ENCODE data around the gene LDLRAD3. TPM values are rescaled to one million over a fixed set of nuclear protein-coding genes. Genes with fewer than 3 reads are reported as not detected.

Gene LDLRAD3
- total RNA-seq, 1 donor from 2014 or later, result 14.9 TPM

- no peak for TF ChIP-seq EZH2 (IDR thresholded peaks at IDR 0.05; ENCODE audit: insufficient read depth, low read length)
- TF ChIP-seq CTCF (IDR thresholded peaks at IDR 0.05; ENCODE audit: insufficient read depth, low read depth, low read length), result no peak
- Mint-ChIP-seq H3K9me3 (ENCODE audit: unreplicated experiment) (no peaks in the 10 kb centered on the region), H3K27ac (ENCODE audit: unreplicated experiment) (no peak overlapping the region), H3K36me3 (ENCODE audit: low read depth, unreplicated experiment) (peaks cover 14% of the 10 kb centered on the region), H3K4me1 (ENCODE audit: low read depth, unreplicated experiment) (peaks cover 14% of the 10 kb centered on the region), H3K4me3 (ENCODE audit: unreplicated experiment) (no peak overlapping the region), H3K27me3 (ENCODE audit: low read depth, unreplicated experiment) (no peaks in the 10 kb centered on the region)
- Histone ChIP-seq H3K36me3 (ENCODE audit: insufficient read depth, low read length) (no peaks in the 10 kb centered on the region), H3K27ac (ENCODE audit: low read depth, low read length) (no peak overlapping the region), H4K20me1 (ENCODE audit: insufficient read depth, low read length) (no peaks in the 10 kb centered on the region), H3K4me3 (ENCODE audit: insufficient read depth, low read depth, low read length) (no peak overlapping the region), H3K4me1 (ENCODE audit: insufficient read depth, low read length) (no peaks in the 10 kb centered on the region), H2AFZ (ENCODE audit: low read depth, low read length) (no peak overlapping the region), H3K9ac (ENCODE audit: low read length) (no peak overlapping the region), H3K9me3 (ENCODE audit: insufficient read depth, low read depth, low read length) (no peaks in the 10 kb centered on the region), H3K79me2 (ENCODE audit: insufficient read depth, low read length) (no peaks in the 10 kb centered on the region), H3K27me3 (ENCODE audit: insufficient read depth, low read length) (no peaks in the 10 kb centered on the region), H3K4me2 (ENCODE audit: low read length) (no peak overlapping the region)
- DNase-seq (ENCODE audit: low read depth) (no peak), FAIRE-seq (no peak)
Measured at GRCh38 chr11:36196411-36196998, 252.6 kb downstream of the LDLRAD3 start.

- Histone ChIP-seq H3K27me3 (ENCODE audit: insufficient read depth, low read length) (no peaks in the 10 kb centered on the region), H3K4me3 (ENCODE audit: insufficient read depth, low read depth, low read length) (no peak overlapping the region), H3K36me3 (ENCODE audit: insufficient read depth, low read length) (no peaks in the 10 kb centered on the region), H3K9me3 (ENCODE audit: insufficient read depth, low read depth, low read length) (no peaks in the 10 kb centered on the region), H3K4me2 (ENCODE audit: low read length) (no peak overlapping the region), H3K9ac (ENCODE audit: low read length) (no peak overlapping the region), H3K27ac (ENCODE audit: low read depth, low read length) (no peak overlapping the region), H2AFZ (ENCODE audit: low read depth, low read length) (no peak overlapping the region), H4K20me1 (ENCODE audit: insufficient read depth, low read length) (no peaks in the 10 kb centered on the region), H3K79me2 (ENCODE audit: insufficient read depth, low read length) (no peaks in the 10 kb centered on the region), H3K4me1 (ENCODE audit: insufficient read depth, low read length) (no peaks in the 10 kb centered on the region)
- peaks cover 3% of the 10 kb centered on the region for H3K9me3 Mint-ChIP-seq (ENCODE audit: unreplicated experiment)
- peaks cover 18% of the 10 kb centered on the region for H3K36me3 Mint-ChIP-seq (ENCODE audit: low read depth, unreplicated experiment)
- H3K4me1 Mint-ChIP-seq (ENCODE audit: low read depth, unreplicated experiment), result peaks cover 4% of the 10 kb centered on the region
- no peak overlapping the region for H3K4me3 Mint-ChIP-seq (ENCODE audit: unreplicated experiment)
- TF ChIP-seq EZH2 (IDR thresholded peaks at IDR 0.05; ENCODE audit: insufficient read depth, low read length) (no peak), CTCF (IDR thresholded peaks at IDR 0.05; ENCODE audit: insufficient read depth, low read depth, low read length) (no peak)
- H3K27me3 Mint-ChIP-seq (ENCODE audit: low read depth, unreplicated experiment), result no peaks in the 10 kb centered on the region
- no peak overlapping the region for H3K27ac Mint-ChIP-seq (ENCODE audit: unreplicated experiment)
- DNase-seq (ENCODE audit: low read depth) (no peak), FAIRE-seq (no peak)
Measured at GRCh38 chr11:36201411-36201810, 257.5 kb downstream of the LDLRAD3 start.

GRCh38 chr11:36205536-36205935, 261.7 kb downstream of the LDLRAD3 start:
- Mint-ChIP-seq H3K27ac (ENCODE audit: unreplicated experiment) (no peak overlapping the region), H3K4me1 (ENCODE audit: low read depth, unreplicated experiment) (no peaks in the 10 kb centered on the region), H3K27me3 (ENCODE audit: low read depth, unreplicated experiment) (no peaks in the 10 kb centered on the region), H3K36me3 (ENCODE audit: low read depth, unreplicated experiment) (peaks cover 11% of the 10 kb centered on the region), H3K9me3 (ENCODE audit: unreplicated experiment) (peaks cover 3% of the 10 kb centered on the region), H3K4me3 (ENCODE audit: unreplicated experiment) (no peak overlapping the region)
- Histone ChIP-seq H2AFZ (ENCODE audit: low read depth, low read length) (no peak overlapping the region), H3K9me3 (ENCODE audit: insufficient read depth, low read depth, low read length) (no peaks in the 10 kb centered on the region), H3K4me3 (ENCODE audit: insufficient read depth, low read depth, low read length) (no peak overlapping the region), H4K20me1 (ENCODE audit: insufficient read depth, low read length) (no peaks in the 10 kb centered on the region), H3K36me3 (ENCODE audit: insufficient read depth, low read length) (no peaks in the 10 kb centered on the region), H3K27ac (ENCODE audit: low read depth, low read length) (no peak overlapping the region), H3K27me3 (ENCODE audit: insufficient read depth, low read length) (no peaks in the 10 kb centered on the region), H3K4me2 (ENCODE audit: low read length) (no peak overlapping the region), H3K9ac (ENCODE audit: low read length) (no peak overlapping the region), H3K79me2 (ENCODE audit: insufficient read depth, low read length) (no peaks in the 10 kb centered on the region), H3K4me1 (ENCODE audit: insufficient read depth, low read length) (no peaks in the 10 kb centered on the region)
- TF ChIP-seq EZH2 (IDR thresholded peaks at IDR 0.05; ENCODE audit: insufficient read depth, low read length) (no peak), CTCF (IDR thresholded peaks at IDR 0.05; ENCODE audit: insufficient read depth, low read depth, low read length) (no peak)
- FAIRE-seq (no peak), DNase-seq (ENCODE audit: low read depth) (no peak)
